ENCODE results near the gene IPO7. TPM values are rescaled to one million over a fixed set of nuclear protein-coding genes. Genes with fewer than 3 reads are reported as not detected.

The IPO7 gene
- total RNA-seq, 1 donor from 2014 or later: 143 TPM

DNA sequence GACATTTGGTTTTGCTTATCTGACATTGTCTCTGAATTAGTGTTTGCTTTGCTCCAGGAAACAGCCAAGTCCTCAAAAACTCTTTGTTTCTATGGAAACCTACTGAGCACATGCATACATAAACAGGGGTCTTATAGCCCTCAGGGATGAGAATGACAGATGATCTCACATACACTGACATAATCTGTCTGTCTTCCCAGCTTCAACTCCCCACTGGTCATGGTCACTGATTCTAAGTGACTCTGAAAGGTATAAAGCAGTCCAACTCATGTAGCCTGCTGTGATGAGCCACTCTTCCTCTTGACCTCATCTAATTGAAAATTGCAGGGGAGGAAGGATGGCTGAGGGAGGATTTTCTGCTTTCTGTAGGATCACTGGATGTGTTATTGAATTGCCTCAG, 89.0 kb downstream of the IPO7 start:
- no peak for DNase-seq (ENCODE audit: low spot score)

DNA sequence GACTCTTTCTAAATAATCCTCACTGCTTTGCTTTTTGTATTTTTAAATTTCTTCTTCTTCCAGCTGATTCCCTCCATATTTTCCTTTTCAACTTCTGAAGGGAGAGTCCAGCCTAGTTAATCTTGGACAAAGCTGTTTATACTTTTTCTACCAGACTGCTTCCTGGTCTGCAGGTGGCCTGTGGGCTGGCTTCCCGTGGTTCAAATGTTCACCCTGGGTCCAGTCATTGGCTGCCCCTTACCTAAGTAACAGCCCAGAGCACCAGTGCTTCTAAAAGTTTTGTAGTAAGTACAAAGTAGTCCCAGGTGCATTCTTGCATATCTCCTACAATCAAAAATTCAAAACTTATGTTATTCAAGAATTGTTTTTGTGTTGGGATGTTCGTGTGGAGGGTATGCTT, 95.4 kb downstream of the IPO7 start:
- intact Hi-C loops (cut with DNase I): no loop called here
- no peak for DNase-seq (ENCODE audit: low spot score)

More for the DNA sequence above, 89.0 kb downstream of the IPO7 start:
- intact Hi-C loops (cut with DNase I): no loop called here

- intact Hi-C loops (cut with DNase I): no loop called here
- no peak for DNase-seq (ENCODE audit: low spot score)
Measured at GRCh38 chr11:9489080-9489765, 104.8 kb downstream of the IPO7 start.

DNA sequence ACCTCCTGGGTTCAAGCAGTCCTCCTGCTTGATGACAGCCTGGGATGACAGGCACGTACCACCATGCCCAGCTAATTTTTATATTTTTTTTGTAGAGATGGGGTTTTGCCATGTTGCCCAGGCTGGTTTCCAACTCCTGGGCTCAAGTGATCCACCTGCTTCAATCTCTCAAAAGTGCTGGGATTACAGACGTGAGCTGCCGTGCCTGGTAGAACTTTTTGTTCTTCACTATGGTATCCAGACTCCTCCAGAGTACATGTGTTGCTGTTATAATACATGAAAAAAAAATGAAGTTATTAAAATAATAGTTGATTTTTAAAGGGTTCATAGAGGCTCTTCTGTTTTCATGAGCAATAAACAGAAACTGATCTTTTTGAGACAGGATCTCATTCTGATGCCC, 105.9 kb downstream of the IPO7 start:
- intact Hi-C loops (cut with DNase I): no loop called here
- no peak for DNase-seq (ENCODE audit: low spot score)

- DNase-seq (ENCODE audit: low spot score): no peak
- intact Hi-C loops (cut with DNase I): no loop called here
Measured at GRCh38 chr11:9493492-9493891, 109.0 kb downstream of the IPO7 start.

- no peak for DNase-seq (ENCODE audit: low spot score)
- intact Hi-C loops (cut with DNase I): no loop called here
Measured at GRCh38 chr11:9494316-9494715, 109.9 kb downstream of the IPO7 start.

GRCh38 chr11:9495803-9496514, 111.5 kb downstream of the IPO7 start:
- DNase-seq (ENCODE audit: low spot score): no peak
- intact Hi-C loops (cut with DNase I): no loop called here

Other genes starting within 250 kb of the IPO7 start
- gene DENND5A, start 119.3 kb upstream of the IPO7 start, total RNA-seq: 132 TPM
- gene TMEM41B, start 70.1 kb upstream of the IPO7 start, total RNA-seq: 18.2 TPM
- gene ZNF143, start 76.4 kb downstream of the IPO7 start, total RNA-seq: 22.6 TPM
- 95.1 TPM for gene WEE1, start 189.0 kb downstream of the IPO7 start, total RNA-seq